ENCODE data around the gene CLTRN. TPM values are rescaled to one million over a fixed set of nuclear protein-coding genes. Genes with fewer than 3 reads are reported as not detected.
A peak's percentile ranks its signal among the peaks of the same experiment; 100 is the strongest.
"Not testable (repeated sequence)": the region's sequence is repeated elsewhere in the genome, so short reads cannot be mapped to it uniquely, and the experiment has no call there.

Gene CLTRN
- total and polyA plus RNA-seq, 2 experiments from 2014 or later, result 1.0 to 3.7 TPM

GRCh38 chrX:15673970-15674369 is 9.4 kb upstream of the CLTRN start:
- H3K27ac ChIP-seq, result peak overlapping the region; percentile 99
- peaks cover 6% of the 10 kb centered on the region for H3K4me1 ChIP-seq (ENCODE audit: low read depth)
- H3K9me3 ChIP-seq (ENCODE audit: low read depth), result no peaks in the 10 kb centered on the region
- peak overlapping the region; percentile 68 for H3K4me3 ChIP-seq
- no peaks in the 10 kb centered on the region for H3K36me3 ChIP-seq
- H3K27me3 ChIP-seq, result no peaks in the 10 kb centered on the region
- TF ChIP-seq CTCF (IDR thresholded peaks at IDR 0.05; ENCODE audit: low read depth, low read length), result no peak
- DNase-seq (ENCODE audit: low read depth in 1 of 2, low spot score in 1 of 2), result no peak

- no peaks in the 10 kb centered on the region for H3K36me3 ChIP-seq
- H3K27me3 ChIP-seq, result no peaks in the 10 kb centered on the region
- no peaks in the 10 kb centered on the region for H3K9me3 ChIP-seq (ENCODE audit: low read depth)
- no peak overlapping the region for H3K27ac ChIP-seq
- peaks cover 6% of the 10 kb centered on the region for H3K4me1 ChIP-seq (ENCODE audit: low read depth)
- DNase-seq (ENCODE audit: low read depth in 1 of 2, low spot score in 1 of 2), result no peak
- no peak for TF ChIP-seq CTCF (IDR thresholded peaks at IDR 0.05; ENCODE audit: low read depth, low read length)
- no peak overlapping the region for H3K4me3 ChIP-seq
Measured at GRCh38 chrX:15672881-15673280, 8.3 kb upstream of the CLTRN start.

GRCh38 chrX:15663439-15663838 is 1.2 kb downstream of the CLTRN start:
- H3K4me3 ChIP-seq, result no peak overlapping the region
- H3K4me1 ChIP-seq (ENCODE audit: low read depth), result peaks cover 9% of the 10 kb centered on the region
- no peak overlapping the region for H3K27ac ChIP-seq
- no peak for DNase-seq (ENCODE audit: low read depth in 1 of 2, low spot score in 1 of 2)
- TF ChIP-seq CTCF (IDR thresholded peaks at IDR 0.05; ENCODE audit: low read depth, low read length), result no peak
- H3K9me3 ChIP-seq (ENCODE audit: low read depth), result no peaks in the 10 kb centered on the region
- H3K27me3 ChIP-seq, result no peaks in the 10 kb centered on the region
- H3K36me3 ChIP-seq, result no peaks in the 10 kb centered on the region

- H3K36me3 ChIP-seq; H3K9me3 ChIP-seq (ENCODE audit: low read depth); H3K27me3 ChIP-seq; H3K27ac ChIP-seq; H3K4me3 ChIP-seq; H3K4me1 ChIP-seq (ENCODE audit: low read depth); DNase-seq (ENCODE audit: low read depth in 1 of 2, low spot score in 1 of 2): not testable (repeated sequence)
Measured at GRCh38 chrX:15654804-15655203, 9.8 kb downstream of the CLTRN start.

GRCh38 chrX:15653961-15654360 is 10.6 kb downstream of the CLTRN start:
- H3K4me1 ChIP-seq (ENCODE audit: low read depth), result no peaks in the 10 kb centered on the region
- DNase-seq (ENCODE audit: low read depth in 1 of 2, low spot score in 1 of 2), result no peak
- no peaks in the 10 kb centered on the region for H3K27me3 ChIP-seq
- no peaks in the 10 kb centered on the region for H3K9me3 ChIP-seq (ENCODE audit: low read depth)
- no peak overlapping the region for H3K27ac ChIP-seq
- no peak overlapping the region for H3K4me3 ChIP-seq
- no peak for TF ChIP-seq CTCF (IDR thresholded peaks at IDR 0.05; ENCODE audit: low read depth, low read length)
- no peaks in the 10 kb centered on the region for H3K36me3 ChIP-seq

- DNase-seq (ENCODE audit: low read depth in 1 of 2, low spot score in 1 of 2), result not testable (repeated sequence)
Measured at GRCh38 chrX:15647510-15647909, 17.1 kb downstream of the CLTRN start.

GRCh38 chrX:15646543-15646942 is 18.1 kb downstream of the CLTRN start:
- no peak for DNase-seq (ENCODE audit: low read depth in 1 of 2, low spot score in 1 of 2)
- no peak overlapping the region for H3K4me3 ChIP-seq
- TF ChIP-seq CTCF (IDR thresholded peaks at IDR 0.05; ENCODE audit: low read depth, low read length), result no peak

More at GRCh38 chrX:15647510-15647909, 17.1 kb downstream of the CLTRN start:
- not testable (repeated sequence) for H3K9me3 ChIP-seq (ENCODE audit: low read depth); H3K4me1 ChIP-seq (ENCODE audit: low read depth); H3K36me3 ChIP-seq; H3K4me3 ChIP-seq; H3K27ac ChIP-seq; H3K27me3 ChIP-seq

More at GRCh38 chrX:15646543-15646942, 18.1 kb downstream of the CLTRN start:
- Histone ChIP-seq H3K36me3 (no peaks in the 10 kb centered on the region), H3K4me1 (ENCODE audit: low read depth) (no peaks in the 10 kb centered on the region), H3K27ac (no peak overlapping the region), H3K27me3 (no peaks in the 10 kb centered on the region), H3K9me3 (ENCODE audit: low read depth) (no peaks in the 10 kb centered on the region)

Measured in cardiac muscle cell (in vitro differentiated cells and primary cell).